Activated CD8-positive, alpha-beta memory T cell treated with anti-CD3 and anti-CD28 coated beads for 1 hour (primary cell): ENCODE results near the gene CFAP97D2.
"Not testable (repeated sequence)": the region's sequence is repeated elsewhere in the genome, so short reads cannot be mapped to it uniquely, and the experiment has no call there.

Source experiments
- DNase-seq, 2 donors: peaks; one replicate each; pipeline ENCODE4 v3.0.0-alpha.2; 2020; ENCODE audit warnings: low read depth in 1 of 2; ENCODE audit errors: extremely low read depth in 1 of 2

The CFAP97D2 gene

GRCh38 chr13:114234266-114234644, 55.2 kb downstream of the CFAP97D2 start:
- DNase-seq, result no peak

- peak; percentile 72 to 74 for DNase-seq
Measured at GRCh38 chr13:114234645-114235421, 55.8 kb downstream of the CFAP97D2 start, which contains the start of gene CDC16. Gene CDC16 (plus strand): TSS chr13:114234897. CDS start chr13:114235085, 188 bp downstream.

DNA sequence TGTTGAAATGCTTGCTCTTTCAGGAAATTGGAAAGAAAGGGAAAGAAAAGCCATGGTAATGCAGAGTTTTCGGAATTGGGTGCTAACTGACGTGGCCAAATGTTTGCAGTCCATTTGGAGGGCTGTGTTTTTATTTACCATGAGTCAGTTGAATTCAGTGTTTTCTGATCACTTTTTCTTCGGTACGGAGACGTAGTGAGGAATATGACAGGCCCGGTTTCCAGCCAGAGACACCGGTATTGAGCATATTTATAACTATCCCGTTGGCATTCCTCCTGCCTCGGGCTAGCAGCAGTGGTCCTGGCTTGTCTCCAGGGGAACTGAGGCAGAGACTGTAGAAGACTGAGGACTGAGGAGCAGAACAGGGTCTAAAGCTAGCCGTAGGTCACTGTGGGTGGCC, 56.6 kb downstream of the CFAP97D2 start:
- DNase-seq, result no peak

DNA sequence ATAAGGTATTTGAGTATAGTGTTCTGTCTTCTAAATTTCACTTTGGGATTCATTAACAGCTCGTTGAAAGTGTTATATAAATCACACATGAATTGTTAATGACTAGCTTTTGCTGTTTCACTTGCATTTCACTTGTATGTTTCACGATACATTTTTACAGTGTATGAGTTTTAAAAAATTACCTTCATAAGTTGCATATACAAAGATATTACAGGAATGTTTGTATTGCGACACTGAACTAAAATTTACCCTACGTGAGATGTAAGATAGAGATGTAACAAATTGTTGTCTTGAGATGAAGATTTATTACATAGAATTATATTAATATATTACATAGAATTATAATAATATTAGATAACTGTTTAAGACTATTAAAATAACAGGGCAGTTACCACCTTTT, 57.2 kb downstream of the CFAP97D2 start:
- no peak for DNase-seq

GRCh38 chr13:114237415-114238112, 58.5 kb downstream of the CFAP97D2 start:
- DNase-seq, result no peak

- no peak for DNase-seq
Measured at GRCh38 chr13:114241918-114242317, 62.9 kb downstream of the CFAP97D2 start.

- no peak for DNase-seq
Measured at GRCh38 chr13:114243971-114244370, 64.9 kb downstream of the CFAP97D2 start.

DNA sequence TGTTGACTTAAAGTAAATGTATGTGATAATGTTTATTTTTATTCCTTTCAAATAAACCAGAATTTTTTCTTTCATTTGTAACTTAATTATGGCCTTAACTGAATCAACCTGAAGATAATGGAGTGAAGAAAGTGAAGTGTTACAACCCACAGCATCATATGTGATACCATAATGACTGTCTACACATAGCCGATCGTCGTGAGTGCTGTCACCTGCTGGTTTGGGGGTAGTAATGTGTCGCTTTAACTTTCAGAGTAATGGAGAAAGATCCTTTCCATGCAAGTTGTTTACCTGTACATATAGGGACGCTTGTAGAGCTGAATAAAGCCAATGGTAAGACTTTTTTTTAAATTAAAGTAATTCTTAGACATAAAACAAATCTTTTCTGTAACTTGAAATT, 65.6 kb downstream of the CFAP97D2 start:
- DNase-seq, result no peak

DNA sequence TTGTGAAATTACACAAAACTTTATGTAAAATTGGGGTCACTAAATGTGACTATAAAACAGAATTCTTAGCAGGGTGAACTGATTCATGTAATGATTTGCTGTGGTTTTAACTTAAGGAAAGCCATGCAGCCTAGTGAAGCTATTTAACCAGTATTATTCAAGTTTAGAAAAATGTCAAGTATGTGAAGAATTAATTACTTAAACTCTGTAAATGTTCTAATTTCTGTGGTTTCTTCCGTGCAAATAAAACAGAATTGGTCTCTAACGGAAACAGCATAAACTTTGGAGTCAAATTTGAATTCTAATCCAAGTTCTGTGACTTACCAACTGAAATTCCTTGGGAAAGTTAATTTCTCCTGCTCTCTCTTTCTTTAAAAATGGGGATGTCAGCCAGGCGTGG, 69.0 kb downstream of the CFAP97D2 start:
- DNase-seq, result no peak

- DNase-seq, result no peak
Measured at GRCh38 chr13:114249077-114249476, 70.0 kb downstream of the CFAP97D2 start.

DNA sequence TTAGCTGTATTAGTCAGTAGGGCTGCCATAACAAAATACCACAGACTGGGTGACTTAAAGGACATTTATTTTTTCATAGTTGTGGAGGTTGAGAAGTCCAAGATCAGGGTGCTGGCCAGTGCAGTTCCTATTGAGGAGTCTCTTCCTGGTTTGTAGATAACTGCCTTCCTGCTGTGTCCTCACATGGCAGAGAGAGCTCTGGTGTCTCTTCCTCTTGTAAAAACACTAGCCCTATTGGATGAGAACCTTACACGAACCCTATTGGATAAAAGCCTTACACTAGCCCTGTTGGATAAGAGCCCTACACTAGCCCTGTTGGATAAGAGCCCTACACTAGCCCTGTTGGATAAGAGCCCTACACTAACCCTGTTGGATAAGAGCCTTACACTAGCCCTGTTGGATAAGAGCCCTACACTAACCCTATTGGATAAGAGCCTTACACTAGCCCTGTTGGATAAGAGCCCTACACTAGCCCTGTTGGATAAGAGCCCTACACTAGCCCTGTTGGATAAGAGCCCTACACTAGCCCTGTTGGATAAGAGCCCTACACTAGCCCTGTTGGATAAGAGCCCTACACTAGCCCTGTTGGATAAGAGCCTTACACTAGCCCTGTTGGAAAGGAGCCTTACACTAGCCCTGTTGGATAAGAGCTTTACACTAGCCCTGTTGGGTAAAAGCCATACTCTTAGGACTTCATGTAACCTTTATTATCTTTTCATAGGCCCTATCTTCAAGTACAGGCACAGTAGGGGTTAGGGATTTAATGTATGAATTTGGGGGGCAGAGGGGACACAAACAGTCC, 72.8 kb downstream of the CFAP97D2 start:
- not testable (repeated sequence) for DNase-seq

DNA sequence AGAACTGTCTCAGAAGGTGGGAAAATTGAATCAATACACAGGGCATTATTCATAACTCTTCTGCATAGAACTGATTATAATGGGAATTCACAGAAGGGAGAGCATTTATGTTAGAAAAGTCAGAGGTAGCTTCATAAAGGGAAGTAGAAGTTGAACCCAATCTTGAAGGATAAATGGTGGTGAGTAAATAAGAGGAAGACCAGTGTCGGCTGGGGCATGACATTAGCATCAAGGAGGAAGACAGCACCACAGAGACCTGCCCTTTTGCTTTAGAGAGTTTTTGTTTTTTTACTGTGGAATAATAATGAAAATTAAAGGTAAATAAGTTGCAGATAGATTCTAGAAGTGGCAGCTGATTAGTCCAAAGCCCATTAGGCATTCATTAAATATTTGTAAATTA, 77.5 kb downstream of the CFAP97D2 start:
- DNase-seq, result no peak

DNA sequence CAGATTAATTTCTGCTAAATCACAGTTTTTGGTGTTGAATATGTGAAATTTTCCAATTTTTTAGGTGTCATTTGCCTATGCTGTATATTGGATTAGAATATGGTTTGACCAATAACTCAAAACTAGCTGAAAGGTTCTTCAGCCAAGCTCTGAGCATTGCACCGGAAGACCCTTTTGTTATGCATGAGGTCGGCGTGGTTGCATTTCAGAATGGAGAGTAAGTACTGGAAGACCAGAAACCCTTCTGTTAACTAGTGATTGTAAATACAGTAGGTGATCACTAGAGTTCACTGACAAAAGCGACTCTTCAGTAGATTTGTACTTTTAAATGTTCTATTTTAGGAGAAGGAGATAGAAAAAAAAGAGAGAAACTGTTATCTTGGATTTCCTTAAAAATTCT, 78.0 kb downstream of the CFAP97D2 start:
- no peak for DNase-seq

- DNase-seq, result no peak
Measured at GRCh38 chr13:114258589-114258988, 79.5 kb downstream of the CFAP97D2 start.

DNA sequence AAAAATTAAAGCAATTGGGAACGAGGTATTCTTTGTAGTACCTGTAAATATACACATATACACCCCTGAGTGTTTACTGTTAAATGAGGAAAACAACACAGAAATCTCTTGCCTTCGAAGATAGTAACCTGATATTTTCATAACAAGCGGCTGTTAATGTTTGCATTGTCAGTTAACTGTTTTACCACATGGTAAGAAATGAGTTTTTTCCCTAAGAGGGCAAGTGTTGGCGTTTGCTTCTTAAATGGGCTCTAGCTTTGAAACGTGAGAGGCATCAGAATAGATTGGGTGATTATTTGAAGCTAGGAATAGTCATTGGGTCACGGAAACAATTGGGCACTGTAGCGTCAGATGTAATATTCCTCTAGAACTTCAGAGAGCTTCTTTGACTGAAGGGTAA, 80.3 kb downstream of the CFAP97D2 start:
- DNase-seq, result no peak

- no peak for DNase-seq
Measured at GRCh38 chr13:114259974-114260373, 80.9 kb downstream of the CFAP97D2 start.

DNA sequence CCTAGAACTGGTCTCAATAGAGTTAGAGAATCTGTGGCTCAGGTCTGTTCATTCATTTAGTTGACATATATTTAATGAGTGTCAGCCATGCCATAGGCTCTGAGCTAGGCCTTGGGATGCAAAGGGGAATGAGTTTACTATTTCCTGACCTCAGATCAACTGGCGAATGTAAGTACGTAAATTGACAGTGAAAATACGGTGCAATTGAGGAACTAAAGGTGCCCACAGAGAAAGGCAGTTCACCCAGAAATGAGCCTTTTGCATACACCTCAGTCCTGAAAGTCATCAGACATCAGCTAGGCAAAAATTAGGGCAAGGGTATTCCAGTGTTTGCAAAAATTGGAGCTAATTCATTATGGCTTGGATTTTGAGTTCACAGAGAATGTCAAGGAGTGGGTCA, 81.8 kb downstream of the CFAP97D2 start:
- no peak for DNase-seq

GRCh38 chr13:114261328-114261965, 82.4 kb downstream of the CFAP97D2 start:
- DNase-seq, result no peak

DNA sequence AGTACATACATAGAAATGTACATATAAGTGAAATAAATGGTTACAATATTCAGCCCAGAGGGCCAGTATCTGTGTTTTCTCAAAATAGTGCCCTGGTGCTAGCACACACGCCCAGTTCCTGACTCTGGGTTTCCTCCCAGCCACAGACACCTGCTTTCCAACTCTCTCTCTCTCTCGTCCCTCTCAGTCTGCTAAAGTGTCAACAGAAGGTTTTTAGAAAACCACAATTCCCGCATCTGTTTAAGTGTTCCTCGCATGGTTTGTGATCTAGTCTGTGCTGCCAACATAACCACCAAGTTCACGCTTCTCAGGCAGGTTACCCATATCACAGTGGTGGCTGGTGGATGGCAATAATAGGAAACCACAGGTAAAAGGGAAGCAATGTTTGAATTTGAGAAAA, 84.5 kb downstream of the CFAP97D2 start:
- DNase-seq, result no peak

DNA sequence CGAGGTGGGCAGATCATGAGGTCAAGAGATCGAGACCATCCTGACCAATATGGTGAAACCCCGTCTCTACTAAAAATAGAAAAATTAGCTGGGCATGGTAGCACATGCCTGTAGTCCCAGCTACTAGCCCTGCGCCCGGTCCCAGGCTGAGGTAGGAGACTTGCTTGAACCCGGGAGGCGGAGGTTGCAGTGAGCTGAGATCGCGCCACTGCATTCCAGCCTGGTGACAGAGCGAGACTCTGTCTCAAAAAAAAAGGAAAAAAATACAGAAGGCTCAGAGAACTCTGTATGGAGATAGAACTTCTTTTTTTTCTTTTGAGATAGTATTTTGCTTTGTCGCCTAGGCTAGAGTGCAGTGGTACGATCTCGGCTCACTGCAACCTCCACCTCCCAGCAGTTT, 85.3 kb downstream of the CFAP97D2 start:
- not testable (repeated sequence) for DNase-seq
